Fibroblast of upper back skin (primary cell): ENCODE data around the gene IGSF6.
"Not testable (repeated sequence)": the region's sequence is repeated elsewhere in the genome, so short reads cannot be mapped to it uniquely, and the experiment has no call there.

Source experiments
- DNase-seq: peaks from one replicate; pipeline ENCODE4 v3.0.0-alpha.2; 2013

IGSF6 gene

DNA sequence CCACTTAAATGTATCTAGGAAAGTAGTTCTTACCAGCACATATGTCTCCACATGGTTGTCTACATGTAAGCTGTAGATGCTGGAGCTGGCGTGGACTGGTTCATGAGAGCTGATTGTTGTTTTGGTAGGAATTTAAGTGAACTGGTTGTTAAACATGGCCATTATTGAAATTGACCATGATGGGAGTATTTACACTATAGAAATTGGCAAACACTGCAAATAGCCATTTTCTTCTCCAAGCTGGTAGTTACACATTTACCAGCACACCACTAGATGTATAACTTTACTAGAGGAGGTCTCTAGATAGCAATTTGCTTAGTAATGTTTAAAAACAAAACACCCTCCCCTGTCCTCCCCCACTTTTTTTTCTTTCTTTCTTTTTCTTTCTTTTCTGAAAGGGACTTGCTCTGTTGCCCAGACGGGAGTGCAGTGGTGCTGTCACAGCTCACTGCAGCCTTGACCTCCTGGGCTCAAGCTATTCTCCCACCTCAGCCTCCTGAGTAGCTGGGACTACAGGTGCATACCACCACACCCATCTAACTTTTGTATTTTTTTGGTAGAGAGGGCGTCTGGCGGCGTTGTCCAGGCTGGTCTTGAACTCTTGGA lies 24.2 kb downstream of the IGSF6 start:
- no peak for DNase-seq

DNA sequence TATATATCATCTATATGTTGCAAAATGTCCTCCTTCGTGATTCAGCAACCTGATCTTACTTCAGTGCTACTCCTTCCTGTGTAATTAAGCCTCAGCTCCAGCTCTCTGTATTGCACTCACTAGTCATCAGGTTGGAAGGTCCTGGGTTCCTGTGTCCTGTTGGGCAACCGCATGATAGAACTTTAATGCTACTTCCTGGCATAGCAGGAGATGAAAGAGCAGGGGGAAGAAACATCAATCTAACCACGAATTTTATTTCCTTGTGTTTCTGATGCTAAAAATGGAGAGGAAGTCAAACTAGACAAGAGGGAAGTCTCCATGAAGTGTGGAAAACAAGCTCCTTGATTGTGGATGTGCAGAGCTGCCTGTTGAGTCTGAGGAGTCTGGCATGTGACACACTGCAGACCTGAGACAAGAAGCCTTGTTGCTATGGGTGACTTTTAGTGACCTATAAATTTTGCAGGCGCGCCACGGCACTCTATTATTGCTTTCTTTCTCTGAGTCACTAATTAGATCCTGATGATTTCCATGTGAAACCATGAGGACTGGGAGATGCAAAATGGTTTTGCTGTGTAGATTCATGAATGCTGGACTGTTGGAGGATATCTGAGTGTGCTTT lies 25.6 kb downstream of the IGSF6 start:
- peak; percentile 93 for DNase-seq

DNA sequence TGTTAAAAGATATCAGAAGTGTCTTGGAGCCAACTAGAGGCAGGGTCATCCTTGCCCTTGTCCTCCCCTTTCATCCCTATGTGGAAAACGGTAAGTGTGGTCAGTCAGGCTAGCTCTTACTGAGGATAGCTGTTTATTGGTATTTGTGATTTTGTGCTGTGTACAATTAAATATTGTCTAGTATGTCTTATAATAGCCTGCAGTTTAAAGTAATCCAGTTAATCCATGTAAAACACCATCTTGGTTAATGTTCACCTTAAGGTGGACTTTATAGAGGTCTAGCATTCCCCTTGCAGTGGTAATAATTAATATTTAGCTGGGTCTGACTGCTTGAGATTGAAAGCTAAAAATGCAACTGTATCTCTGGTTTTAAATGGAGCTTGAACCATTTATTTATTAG lies 27.4 kb downstream of the IGSF6 start:
- DNase-seq = no peak

DNA sequence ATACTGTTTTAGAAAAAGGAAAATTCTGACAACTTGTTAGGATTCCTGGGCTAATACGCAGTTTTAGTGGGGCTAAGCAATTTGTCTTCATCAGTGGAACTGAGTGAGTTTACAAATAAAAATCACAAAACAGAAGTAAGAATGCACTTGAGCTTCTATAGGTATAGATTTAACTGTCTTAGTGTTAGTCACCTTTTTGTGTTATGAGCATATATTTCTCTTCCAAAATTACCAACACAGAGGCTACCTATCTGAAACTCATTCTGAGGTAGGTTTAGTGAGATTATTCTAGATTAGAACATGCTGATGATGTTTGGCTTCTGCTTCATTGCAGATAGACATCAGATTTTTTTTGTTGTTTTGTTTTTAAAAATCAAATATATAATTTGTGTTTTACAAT lies 29.9 kb downstream of the IGSF6 start:
- no peak for DNase-seq

DNA sequence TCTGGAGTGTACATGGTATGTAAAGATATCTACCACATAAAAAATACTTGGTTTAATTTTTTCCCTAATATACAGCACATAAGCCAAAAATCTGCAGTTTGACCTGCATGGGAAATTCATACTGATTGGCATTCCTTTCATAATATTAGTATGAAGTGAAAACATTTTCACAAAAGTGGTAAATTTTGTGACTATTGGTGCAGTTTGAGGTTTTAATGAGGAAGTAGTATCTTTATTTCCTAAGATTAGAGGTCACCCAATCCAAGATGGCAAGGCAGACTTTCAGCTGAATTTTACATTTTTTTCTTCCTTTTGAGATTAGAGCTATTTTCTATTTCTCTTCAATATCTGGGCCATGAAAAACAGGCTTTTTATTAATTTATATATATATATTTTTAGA lies 31.8 kb downstream of the IGSF6 start:
- DNase-seq = no peak

DNA sequence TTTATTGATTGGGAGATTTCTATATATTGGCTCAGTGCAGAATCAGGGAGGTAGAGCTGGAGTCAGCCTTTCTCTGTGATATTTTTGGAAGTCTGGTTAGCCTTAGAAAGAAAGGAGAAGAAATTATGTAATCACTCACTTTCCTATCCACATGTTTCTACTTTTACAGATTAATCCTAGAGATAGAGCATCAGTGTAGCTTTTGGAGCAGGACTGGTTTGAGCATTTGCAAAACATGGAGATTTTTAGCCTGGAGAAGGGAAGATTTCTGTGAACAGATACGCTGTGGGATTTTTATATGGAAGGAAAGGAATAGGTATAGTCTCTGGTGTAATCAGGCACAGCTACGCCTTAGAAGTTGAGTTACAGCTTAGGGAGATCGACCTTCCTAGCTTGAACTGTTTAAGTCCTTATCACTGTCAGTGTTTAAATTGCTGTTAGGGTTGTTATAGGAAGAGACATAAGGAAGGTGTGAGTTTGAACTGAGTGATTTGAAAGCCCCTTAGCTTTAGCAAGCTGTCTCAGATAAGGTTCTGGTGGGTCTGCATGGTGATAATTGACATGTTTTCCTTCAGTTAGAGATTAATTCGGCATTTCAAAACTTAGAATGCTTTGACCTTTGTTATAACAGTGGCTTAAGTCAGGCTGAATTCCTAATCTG lies 32.5 kb downstream of the IGSF6 start:
- DNase-seq = no peak

DNA sequence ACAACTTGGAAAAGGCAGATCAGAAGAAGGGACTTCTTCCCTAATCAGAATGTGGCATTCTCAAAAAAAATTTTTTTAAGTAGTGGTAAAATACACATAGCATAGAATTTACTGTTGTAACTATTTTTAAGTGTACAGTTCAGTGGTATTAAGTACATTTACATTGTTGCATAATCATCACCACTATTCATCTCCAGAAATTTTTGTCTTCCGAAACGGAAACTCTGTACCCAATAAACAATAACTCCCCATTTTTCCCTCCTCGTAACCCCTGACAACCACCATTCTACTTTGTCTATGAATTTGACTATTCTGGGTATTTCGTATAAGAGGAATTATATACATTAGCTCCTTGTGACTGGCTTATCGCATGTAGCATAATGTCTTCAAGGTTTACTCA lies 34.1 kb downstream of the IGSF6 start:
- DNase-seq = no peak

DNA sequence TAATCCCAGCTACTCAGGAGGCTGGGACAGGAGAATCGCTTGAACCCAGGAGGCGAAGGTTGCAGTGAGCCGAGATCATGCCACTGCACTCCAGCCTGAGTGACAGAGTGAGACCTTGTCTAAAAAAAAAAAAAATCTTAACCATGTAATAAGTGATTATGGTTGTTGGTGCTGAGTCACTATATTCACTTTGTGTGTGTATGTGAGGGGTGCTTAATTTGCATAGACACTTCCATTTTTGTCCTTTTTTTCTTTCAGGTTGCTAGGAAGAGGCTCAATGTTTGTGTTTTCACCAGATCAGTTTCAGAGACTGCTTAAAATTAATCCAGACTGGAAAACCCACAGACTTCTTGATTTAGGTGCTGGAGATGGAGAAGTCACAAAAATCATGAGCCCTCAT lies 34.8 kb downstream of the IGSF6 start:
- DNase-seq = no peak

DNA sequence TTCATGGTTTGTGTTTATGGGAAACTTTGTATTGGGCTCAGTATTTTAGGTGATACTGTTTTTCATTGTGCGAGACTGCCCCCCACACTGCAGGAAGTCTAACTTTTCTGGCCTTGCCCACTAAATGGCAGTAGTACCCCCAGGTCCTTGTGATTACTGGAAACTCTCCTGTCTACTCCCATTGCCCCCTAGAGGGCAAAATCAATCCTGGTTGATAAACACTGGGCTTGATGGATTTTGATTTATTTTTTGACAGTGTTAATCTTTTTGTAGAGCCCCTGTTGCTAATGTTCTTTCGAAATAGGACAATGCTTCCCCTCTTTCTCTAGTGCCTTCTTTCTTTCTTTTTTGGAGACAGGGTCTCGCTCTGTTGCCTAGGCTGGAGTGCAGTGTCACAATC lies 37.5 kb downstream of the IGSF6 start:
- no peak for DNase-seq

DNA sequence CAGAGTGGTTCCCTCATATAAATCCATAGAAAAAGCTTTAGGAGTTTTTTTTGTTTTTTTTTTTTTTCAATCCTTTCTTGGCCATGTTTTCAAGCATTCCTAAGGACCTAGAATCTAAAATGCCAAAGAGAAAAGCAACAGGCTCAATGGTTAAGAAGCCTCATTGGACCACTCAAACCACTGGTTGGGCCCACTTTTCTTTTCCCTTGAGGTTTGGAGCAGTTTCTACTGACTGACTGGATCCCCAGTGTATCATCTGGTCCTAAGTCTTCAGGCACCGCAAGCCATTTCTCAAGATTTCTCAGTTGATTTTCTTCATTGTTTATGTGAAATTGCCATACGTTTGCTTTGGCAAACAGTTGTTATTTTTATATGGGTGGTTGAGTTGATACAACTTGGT lies 38.6 kb downstream of the IGSF6 start:
- DNase-seq = no peak

DNA sequence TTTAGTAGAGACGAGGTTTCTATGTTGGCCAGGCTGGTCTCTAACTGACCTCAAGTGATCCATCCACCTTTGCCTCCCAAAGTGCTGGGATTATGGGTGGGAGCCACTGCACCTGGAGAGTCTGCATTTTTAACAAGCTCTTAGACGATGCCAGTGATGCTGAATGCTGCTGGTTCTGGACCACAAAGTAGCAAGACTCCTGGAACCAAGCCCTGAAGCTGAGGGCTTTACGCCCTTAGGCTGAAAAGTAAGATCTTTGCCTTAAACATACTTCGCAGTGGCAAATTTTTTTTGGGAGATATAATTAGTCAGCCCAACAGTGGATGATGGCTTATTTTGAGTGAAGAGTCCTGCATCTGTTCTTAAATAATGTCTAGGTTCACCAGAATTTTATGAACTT lies 39.0 kb downstream of the IGSF6 start:
- no peak for DNase-seq

DNA sequence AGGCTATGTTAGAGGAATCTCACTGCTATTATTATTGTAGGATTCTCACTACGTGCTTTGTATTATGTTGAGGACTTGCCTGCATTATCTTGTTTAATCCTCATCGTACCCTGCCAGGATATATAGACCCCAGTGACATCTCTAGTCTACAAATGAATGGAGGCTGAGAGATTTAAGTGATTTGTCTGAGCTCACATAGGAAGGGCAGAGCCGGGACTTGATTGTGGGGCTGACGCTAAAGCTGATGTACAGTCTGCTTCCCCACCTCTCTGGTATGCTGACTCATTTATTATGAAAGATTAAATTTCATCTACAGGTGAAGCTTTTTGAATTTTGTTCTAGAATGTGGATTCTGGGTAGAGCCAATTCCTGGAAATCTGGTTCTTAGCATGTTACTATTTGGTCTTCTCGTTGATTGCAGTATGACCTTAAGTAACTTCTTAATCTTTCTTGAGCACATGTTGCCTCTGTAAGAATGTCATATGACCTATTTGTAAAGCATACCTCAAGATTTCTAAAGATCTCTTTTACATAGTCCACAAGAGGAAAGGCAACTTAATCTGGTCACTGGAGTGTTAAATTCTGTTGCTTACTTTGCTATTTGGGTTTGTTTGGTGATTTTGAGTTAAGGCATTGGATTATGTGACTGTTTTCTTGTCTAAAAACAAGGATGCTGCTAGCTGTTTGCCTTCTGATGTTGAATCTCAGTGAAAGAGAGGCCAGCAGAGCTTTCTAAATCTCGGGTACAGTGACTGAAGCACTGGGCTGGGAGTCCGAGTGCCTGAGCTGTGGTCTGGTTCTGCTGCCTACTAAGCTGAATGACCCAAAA lies 40.6 kb downstream of the IGSF6 start:
- no peak for DNase-seq

DNA sequence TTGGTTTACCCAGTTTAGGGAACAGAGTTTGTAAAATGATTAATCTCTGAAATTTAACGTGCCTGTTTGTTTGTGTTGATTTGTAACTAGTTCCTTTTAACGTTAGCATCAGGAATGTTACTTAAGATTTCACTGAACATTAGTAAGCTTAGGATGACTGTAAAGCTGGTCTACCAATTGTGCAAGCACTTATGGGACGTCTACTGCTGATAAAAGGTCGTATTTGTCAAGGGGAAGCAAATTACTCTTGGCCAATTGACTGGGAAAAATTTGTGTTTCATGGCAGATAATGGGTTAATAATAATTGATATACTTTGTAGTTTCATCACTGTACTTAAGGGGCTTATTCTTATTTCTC lies 41.2 kb downstream of the IGSF6 start:
- no peak for DNase-seq

DNA sequence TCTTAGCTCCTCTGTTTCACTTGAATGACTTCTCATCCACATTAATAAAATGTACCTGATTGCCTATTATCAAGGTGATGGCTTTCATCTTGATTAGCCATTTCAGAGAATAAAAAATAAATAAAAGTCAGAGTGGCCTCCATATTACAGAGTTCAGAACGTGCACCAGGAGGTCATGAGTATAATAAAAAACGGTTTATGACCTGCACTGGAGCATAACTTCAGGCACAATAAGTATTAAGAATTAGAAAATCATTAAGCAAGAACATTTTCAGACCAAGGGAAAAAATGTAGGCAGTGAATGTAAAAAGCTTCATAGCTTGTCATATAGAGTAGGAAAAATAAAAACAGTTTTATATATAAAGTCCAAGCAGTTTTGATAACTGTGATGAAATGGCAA lies 41.6 kb downstream of the IGSF6 start:
- DNase-seq = no peak

DNA sequence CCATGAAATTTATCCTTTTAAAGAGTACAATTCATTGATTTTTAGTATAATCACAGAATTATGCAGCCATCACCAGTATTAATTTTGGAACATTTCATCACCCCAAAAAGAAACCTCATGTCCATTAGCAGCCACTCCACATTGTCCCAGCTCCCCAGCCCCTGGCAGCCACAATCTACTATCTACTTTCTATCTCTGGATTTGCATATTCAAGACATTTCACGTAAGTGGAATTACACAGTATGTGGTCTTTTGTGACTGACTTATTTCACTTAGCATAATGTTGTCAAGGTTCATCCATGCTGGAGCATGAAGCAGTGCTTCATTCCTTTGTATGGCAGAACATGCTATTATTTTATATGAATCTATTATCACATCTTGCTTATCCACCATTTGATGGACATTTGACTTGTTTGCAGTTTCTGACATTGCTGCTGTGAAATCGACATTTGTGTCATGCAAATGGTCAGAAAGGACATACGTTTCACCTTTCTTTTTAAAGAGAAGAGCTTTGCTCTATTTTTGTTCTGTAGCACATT lies 42.3 kb downstream of the IGSF6 start:
- DNase-seq = no peak

DNA sequence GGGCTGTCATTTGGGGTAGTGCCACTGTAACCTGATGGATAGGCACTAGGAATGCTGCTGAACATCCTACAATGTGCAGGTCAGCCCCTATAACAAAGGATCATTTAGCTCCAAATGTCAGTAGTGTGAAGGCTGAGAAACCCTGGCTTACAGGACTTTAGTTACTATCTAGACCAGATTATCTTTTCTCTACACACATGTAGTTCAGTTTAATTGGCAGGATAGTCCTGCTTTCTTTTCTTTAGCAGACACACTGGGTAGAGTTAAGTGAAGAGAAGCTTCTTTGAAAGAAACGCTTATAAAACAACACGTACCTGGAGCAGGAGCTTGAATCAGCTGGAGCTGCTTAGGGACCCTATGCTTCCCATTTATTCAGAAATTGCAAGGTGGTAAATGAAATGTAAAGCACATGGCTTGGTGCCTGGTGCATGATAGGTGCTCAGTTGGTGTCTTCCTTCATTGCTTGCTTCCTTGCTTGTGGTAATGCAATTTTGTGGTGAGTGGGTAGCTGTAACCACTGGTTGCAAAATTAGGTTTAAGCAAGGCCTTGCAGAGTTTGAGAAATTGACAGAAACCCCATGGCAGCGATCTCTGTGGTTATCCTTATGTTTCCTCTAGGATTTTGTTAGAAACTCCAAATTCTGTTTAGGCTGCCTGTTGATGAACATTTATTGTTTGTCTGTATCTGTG lies 43.6 kb downstream of the IGSF6 start:
- no peak for DNase-seq

DNA sequence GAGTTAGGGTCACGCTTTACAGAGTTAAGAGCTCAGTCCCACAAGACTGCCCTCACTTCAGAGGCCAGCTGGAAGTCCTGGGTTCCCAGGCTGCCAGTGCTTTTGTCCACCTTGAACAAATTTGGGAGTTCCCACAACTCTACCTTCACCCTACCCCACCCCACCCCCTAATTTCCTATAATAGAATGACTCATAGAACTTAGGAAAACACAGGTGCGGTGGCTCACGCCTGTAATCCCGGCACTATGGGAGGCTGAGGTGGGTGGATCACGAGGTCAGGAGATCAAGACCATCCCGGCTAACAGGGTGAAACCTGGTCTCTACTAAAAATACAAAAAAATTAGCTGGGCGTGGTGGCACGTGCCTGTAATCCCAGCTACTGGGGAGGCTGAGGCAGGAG lies 46.6 kb downstream of the IGSF6 start:
- not testable (repeated sequence) for DNase-seq

DNA sequence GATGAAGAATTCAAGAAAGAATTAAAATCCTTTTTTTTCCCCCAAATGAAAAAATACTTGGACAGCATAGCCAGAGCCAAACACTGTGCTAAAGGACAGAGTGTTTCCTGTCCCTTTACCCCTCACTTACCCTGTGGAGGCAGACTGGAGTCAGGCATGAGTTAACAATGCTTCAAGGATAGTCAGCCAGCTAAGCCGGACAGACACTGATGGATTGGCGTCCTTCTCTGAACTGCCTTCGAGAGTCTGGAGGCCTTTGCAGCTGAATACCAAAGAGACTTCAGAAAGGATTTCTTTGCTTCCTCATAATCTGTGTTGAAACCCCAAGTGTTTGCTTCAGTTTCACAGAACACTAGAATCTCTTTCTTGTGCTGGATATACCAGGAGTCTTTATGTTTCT lies 48.5 kb downstream of the IGSF6 start:
- peak; percentile 53 for DNase-seq

DNA sequence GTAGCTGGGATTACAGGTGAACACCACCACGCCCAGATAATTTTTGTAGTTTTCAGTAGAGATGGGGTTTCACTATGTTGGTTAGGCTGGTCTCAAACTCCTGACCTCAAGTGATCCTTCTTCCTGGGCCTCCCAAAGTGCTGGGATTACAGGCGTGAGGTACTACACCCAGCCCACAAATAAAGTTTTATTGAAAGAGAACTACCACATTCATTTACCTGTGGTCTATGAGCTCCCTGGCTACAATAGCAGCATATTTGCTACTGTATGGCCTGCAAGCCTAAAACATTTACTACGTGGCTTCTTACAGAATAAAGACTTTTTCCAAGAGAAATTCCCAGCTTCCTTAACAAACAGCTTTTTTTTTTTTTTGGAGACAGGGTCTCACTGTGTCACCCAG lies 49.6 kb downstream of the IGSF6 start:
- DNase-seq = no peak

DNA sequence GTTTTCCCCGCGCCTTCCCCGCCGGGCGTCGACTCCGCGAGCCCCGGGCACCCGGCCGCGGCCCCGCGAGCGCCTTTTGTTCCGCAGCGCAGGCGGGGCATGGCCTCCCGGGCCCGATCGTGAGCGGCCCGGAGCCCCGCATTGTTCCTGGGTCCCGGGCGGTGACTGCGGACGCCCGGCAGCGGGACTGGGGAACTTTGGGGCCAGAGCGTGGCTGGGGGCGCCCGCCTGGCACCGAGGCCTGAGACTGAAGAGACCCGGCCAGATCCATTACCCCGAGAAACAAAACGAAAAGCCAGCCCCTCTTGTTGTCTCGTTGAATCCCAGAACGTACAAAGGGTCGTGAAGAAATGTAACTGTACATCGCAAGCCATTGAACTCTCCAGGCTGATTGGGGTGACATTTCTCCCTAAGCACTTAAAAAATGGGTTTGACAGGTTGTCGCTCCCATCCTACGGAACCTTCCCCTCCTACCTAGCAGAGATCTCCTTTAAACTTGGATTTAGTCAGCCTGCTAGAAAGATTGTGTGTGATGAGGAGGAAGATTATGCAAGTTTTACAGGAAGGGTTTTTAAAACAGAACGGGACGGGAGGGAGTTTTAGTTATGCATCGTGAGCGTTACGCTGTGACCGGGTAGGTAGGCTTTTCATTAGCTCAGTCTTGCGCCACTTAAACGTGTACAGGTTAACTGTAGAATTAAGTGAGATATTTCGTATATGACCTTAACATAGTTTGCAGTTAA lies 52.2 kb downstream of the IGSF6 start:
- no peak for DNase-seq

DNA sequence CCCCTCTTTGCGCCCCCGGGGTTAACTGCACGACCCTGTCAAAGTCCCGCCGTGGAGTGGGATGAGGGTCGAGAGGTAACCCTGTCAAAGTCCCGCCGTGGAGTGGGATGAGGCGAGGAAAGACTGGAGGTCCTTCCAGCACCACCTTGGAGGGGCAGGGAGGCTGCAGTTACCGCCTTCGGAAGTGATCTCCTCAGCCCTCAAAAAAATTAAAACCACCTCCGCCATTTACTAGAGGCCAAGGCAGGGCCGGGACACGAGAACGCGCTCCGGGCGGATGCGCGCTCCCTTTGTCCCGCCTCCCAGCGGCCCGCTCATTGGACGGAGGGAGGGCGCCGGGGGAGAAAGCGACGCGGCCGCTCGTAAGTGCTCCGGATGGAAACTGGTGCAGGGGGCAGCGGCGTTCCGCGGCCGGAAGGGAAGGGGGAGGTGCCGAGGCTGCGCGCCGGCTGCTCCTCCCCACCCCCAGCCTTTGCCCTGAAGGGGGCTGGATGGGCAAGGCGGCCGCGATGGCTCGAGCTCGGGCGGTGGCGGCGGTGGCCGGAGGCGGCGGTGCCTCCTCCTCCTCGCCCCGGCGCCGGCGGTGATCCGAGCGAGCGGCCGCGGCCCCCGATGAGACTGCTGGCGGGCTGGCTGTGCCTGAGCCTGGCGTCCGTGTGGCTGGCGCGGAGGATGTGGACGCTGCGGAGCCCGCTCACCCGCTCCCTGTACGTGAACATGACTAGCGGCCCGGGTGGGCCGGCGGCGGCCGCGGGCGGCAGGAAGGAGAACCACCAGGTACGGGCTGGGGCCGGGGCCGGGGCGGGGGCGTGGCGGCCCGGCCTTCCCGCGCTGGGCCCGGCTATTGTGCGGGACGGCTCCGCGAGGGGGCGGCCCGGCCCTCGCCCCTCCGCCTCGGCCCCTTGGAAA lies 53.0 kb downstream of the IGSF6 start, which contains the start of gene METTL9:
METTL9 (plus strand) TSS at position 456 of the 909 bp plus-strand sequence; CDS start at position 613, 157 bp downstream.
- DNase-seq = peak; percentile 94
